Stimulated activated CD8-positive, alpha-beta memory T cell treated with anti-CD3 and anti-CD28 coated beads, Interleukin-15, amount 100 ng/mL, for 48 hours (primary cell): Measurements from ENCODE around the gene AGXT.

ENCODE experiments used
- DNase-seq, 2 donors: peaks; one replicate each; pipeline ENCODE4 v3.0.0-alpha.2; 2020; ENCODE audit warnings: low read depth in 2 of 2

The AGXT gene

DNA sequence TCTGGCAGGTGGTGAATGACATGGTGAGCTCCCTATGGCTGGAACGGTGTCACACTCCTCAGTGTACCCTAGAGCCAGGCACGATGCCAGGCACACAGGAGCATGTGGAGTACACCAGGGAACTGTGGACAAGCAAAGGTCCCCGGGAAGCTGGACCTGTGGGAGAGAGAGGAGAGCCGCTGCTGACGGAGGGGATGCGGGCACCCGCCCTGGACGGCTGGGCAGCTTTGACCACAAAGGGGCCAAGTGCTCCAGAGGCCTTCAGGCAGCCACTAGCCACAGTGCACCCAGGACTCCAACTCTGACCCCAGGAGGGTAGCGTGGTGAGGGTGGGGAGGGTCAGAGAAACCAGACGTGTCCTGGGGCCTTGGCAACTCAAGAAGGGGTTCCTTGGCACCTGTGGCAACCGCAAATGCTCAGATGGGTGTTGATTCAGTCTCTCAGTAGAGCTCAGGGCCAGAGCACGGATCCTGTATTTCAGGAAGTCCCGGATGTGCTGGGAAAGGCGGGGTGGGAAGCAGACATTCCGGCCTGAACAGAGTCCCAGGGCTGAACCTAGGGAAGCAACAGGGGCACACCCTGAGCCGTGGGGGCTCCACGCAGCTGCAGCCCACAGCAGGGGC is 29.6 kb downstream of the AGXT start:
- DNase-seq, result no peak

GRCh38 chr2:240898731-240899467 is 30.3 kb downstream of the AGXT start:
- no peak for DNase-seq

GRCh38 chr2:240899468-240899865 is 30.8 kb downstream of the AGXT start:
- DNase-seq, result no peak

DNA sequence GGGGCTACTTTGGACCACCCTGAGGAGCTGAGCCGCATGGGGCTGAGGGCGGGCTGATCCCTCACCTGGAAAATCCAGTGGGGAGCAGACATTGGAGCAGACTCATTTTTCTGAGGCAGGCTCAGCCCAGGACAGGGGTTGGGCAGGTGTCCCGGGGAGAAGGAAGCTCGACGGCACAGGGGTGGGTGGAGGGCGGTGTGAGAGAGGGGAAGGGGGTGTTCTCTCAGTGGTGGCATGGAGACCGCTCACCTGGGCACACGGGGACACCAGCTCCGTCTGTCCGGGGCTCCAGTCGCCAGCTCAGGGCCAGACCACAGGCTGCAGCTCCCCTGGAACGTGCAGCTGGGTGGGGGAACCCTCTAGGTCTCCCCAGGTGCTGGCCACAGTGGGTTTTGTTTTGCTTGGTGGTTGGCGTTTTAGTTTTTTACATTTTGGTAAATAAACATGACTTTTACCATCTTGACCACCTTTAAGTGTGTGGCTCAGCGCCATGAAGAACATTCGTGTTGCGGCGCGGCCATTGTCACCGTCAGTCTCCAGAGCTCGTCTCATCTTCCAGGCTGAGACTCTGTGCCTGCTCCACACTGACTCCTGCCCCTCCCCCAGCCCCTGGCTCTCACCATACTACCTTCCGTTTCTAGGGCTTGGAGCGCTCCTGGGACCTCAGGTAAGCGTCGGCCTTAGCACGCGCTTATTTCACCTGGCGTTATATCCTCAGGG is 31.7 kb downstream of the AGXT start:
- DNase-seq, result no peak

DNA sequence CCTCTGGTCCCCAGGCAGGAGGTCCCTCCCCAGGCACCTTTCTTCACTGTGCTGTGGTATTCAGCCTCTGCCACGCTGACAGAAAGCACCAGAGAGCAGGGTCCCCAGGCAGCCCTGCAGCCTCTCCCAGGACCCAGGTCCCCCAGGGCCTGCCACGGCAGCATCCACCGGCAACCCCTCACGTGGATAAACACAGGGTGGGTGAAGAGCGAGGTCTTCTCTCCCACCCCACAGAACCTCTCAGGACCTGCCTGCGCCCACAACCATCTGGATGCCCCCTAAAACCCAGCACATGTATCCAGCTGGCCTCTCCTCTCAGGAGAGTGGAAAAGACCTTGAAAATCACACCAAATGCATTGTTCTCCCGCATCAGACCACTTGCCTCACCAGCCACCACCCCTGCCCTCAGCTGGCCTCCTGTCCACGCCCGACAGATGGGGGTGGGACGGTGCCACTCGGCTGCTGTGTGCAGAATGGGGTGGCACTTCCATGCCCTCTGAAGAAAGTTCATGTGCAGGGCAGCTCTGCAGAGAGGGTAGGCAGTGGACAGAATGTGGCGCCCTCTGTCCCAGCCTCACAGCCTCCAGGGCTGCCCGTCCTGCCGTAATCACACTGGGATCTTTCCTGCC is 33.5 kb downstream of the AGXT start:
- DNase-seq, result no peak

GRCh38 chr2:240902615-240903041 is 34.0 kb downstream of the AGXT start:
- DNase-seq, result no peak

GRCh38 chr2:240903191-240904060 is 34.8 kb downstream of the AGXT start:
- no peak for DNase-seq

DNA sequence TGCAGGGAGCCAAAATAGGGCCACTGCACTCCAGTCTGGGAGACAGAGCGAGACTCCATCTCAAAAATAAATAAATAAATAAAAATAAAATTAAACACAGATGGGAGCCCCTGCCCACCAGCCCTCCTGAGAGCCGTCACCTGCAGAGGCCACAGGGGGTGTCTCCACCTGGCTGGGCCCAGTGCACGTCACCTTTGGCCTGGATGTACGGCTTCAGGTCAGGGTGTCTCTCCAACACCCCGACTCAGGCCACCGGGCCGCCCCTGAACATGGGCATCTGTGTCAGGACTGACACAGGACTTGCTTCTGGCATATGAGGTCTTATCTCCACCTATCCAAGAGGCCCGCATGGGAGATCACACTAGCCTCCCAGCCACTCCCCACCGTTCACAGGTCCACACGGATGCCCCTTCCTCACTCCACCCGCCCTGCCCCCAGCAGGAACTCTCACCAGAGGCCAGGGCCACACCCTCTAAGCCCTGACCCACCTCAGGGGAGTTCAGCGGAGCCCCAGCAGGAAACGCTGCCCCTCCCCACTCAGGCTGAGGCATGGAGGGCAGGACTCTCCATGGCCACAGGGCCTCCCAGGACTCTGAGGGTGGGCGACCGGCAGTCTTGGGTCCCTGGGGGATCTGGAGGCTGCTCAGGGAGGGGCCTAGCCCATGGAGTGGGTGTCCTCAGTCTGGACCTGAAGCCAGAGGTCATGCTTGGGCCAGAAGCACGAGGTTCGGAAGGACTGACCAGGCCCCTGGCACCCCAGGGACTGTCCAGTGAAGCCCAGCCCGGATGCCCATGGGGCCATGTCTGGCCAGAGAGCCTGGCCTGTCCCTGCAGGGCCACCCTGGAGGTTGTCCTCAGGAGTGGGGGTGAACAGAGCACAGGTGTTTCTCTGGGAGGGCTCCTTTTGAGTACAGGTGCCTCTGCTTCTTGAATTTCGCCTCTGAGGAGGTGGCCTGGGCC is 35.9 kb downstream of the AGXT start:
- no peak for DNase-seq

DNA sequence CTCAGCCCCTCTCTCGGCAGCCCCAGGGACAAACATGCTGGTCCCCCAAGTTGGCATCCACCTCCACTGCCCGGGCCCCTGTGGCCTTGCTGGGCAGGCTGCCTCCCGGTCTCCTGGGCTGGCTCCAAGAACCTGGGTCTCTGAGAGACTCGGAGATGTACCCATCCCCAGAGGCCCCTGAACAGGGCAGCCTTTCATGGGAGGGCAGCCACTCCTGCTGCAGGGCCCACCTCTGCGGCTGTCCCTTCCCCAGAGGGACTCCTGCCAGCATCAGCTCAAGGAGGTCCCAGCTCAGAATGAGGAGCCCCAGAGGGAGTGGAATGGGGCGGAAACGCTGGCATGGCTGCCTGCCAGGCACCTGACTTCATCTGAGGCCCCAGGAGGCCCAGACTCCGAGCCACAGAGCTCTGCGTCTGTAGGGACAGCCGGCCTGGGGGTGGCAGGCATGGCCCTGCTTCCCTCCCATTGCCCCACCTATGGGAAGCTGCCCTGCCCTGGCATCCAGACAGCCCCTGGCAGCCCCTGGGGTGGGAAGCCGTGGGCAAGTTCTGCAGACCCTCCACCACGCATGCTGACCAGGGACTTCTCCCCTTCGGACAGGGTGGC is 36.7 kb downstream of the AGXT start:
- DNase-seq, result no peak

DNA sequence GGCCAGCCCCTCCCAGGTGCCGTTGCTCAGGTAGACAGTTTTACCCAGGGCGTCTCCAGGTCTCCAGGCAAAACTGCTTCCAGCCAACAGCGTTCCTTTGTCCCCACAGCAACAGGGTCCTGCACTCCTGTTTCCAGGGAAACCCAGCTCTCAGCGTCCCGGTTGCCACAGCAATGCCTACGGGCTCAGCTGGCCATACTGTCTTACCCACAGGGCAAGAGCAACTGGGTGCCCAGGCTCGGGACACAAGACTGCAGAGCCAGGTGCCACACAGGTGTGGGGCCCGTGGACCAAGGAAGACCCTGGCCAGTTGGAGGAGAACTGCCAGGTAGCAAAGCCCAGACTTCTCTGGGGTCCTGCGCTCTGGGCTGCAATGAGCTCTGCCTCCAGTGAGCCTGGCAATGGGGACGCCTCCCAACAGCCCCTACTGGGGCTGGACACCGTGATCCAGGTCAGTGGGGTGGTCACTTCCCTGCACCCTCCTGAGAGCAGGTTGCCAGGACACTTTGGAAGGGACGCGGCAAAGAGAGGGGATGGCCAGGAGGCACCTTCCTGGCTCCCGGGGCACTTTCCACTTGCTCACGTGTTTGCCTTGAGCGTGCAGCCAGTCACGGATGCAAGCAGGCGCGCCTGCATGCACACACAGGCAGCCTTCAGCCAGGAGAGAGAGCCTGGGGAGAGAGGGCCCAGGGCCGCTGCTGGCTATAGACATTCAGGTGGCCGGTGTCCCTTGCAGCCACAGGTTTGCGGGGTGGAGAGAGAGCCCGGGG is 37.7 kb downstream of the AGXT start, which contains the start of gene CROCC2:
TSS of gene CROCC2 (plus strand) at position 196 of the 770 bp plus-strand sequence. CDS start at position 374, 178 bp downstream.
- DNase-seq, result no peak

- DNase-seq, result no peak
Measured at GRCh38 chr2:240906911-240907590, 38.4 kb downstream of the AGXT start.

DNA sequence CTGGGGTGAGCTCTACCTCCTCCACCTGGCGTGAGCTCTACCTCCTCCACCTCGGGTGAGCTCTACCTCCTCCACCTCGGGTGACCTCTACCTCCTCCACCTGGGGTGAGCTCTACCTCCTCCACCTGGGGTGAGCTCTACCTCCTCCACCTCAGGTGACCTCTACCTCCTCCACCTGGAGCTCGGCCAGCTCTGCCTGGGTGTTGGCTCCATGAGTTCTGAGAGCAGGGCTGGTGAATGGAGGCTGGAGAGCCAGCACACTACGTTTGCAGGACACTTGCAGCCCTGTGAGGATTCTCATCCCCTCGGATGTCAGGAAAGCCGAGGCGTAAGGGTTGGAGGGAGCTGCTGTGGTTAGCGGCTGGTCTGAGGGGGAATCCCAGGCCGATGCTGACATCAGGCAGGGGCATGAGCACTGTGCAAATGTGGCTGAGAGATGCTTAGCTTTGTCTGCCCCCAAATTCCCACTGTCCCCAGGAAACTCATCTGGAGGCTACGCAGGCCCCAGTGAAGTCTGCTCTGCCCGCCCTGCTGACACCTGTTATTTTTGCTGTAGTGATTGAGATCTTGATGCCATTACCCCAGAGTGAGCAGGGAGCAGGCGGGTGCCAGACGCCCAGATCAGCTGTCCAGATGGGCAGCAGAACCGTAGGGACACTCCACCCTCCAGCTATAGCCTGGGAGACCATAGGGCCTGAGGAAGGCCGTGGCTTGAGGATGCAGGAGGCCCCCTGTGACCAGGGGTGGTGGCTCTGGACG is 40.8 kb downstream of the AGXT start:
- DNase-seq, result no peak

DNA sequence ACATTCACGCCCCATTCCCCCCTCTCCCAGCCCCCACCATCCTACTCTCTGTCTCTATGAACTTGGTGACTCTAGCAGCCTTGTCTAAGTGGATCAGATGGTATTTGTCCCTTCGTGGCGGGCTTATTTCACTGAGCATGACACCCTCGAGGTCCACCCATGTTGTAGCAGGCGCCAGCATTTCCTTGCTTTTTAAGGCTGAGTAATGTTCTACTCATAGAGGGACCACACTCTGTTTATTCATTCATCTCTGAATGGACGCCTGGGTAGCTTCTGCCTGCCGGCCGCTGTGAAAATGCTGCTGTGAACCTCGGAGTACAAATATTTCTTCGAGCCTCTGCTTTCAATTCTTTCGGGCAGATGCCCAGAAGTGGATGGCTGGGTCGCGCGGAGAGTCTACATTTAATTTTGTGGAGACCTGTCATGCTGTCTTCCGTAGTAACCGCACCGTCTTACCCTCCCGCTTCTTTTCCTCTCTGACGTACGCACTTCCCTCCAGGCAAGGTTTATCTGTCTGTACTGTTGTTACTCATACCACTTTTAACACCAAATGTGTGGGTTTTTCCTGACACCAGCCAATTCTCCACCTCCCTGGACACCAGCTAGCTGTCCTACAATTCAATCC is 43.1 kb downstream of the AGXT start:
- no peak for DNase-seq

DNA sequence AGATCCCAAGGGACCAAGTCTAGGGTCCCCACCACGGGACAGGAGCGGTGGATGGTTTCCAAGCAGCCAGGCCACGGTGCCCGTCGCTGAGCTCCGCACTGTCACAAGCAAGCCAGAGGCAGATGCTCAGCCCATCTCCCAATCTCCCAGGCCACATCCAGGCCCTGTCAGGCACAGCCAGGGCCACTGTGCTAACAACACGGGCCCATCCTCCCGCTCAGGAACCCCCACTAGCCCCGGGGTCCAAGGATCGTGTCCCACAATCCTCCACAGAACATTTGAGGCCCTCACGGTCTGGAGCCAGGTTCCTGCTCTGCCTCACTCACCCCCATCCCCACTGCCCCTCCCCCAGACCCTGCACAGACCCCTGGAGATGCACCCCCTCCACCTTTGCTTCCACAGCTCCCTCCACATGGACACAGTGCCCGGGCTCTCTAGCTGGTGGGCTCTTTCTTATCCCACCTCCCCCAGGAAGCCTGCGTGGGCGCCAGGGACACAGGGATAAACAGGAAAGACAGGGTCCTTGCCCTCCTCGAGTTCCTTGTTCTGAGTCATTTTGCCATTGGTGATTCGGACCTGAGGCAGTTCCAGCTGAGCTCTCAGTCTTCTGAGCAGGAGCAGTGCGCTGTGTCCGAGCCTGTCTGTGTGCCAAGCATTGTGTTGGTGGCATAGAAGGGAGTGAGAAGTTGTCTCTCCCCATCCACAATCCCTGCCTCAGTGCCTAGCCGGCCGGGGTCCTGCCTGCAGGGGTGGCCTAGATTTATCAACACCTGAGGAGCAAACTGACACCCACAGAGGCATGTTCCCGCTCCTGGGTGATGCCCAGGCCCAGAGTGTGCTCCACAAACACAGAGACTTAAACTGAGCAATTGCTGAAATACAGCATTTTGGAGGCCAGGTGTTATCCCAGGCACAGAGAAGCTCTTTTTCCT is 44.5 kb downstream of the AGXT start:
- no peak for DNase-seq

- peak; percentile 28 to 41 for DNase-seq
Measured at GRCh38 chr2:240913810-240914644, 45.4 kb downstream of the AGXT start.
